Osteocyte (in vitro differentiated cells): ENCODE measurements around the gene BCR. TPM values are rescaled to one million over a fixed set of nuclear protein-coding genes. Genes with fewer than 3 reads are reported as not detected.
A peak's percentile ranks its signal among the peaks of the same experiment; 100 is the strongest.

Experiments
- DNase-seq: peaks from one replicate; pipeline ENCODE4 v3.0.0; 2021; ENCODE audit warnings: mixed read lengths; ENCODE audit not compliant: unreplicated experiment; ENCODE audit errors: extremely low spot score
- H3K27ac Mint-ChIP-seq: one replicate; pipeline ENCODE4 v1.8.0; 2021; ENCODE audit warnings: mild to moderate bottlenecking, mixed read lengths; ENCODE audit not compliant: unreplicated experiment
- H3K27me3 Mint-ChIP-seq: one replicate; pipeline ENCODE4 v1.8.0; 2021; ENCODE audit warnings: mixed read lengths; ENCODE audit not compliant: unreplicated experiment
- H3K36me3 Mint-ChIP-seq: one replicate; pipeline ENCODE4 v1.8.0; 2021; ENCODE audit warnings: mixed read lengths; ENCODE audit not compliant: unreplicated experiment
- H3K4me1 Mint-ChIP-seq: one replicate; pipeline ENCODE4 v1.8.0; 2021; ENCODE audit warnings: mixed read lengths; ENCODE audit not compliant: unreplicated experiment
- H3K4me3 Mint-ChIP-seq: one replicate; pipeline ENCODE4 v1.8.0; 2021; ENCODE audit warnings: mild to moderate bottlenecking, moderate library complexity, mixed read lengths; ENCODE audit not compliant: unreplicated experiment
- H3K9me3 Mint-ChIP-seq: one replicate; pipeline ENCODE4 v1.8.0; 2021; ENCODE audit warnings: mixed read lengths; ENCODE audit not compliant: unreplicated experiment
- total RNA-seq: library from RNA; stranded (reverse); gene quantifications from 2 replicates; pipeline ENCODE4 v1.2.1, GENCODE V29; 2021
- TF ChIP-seq, protein P1 (sequence below): fragments of 200-600 bp; sonication (generic); IDR thresholded peaks from 2 replicates; pipeline ENCODE4 v1.5.0; 2021; ENCODE audit warnings: antibody characterized with exemption, mild to moderate bottlenecking, moderate library complexity

BCR gene
- total RNA-seq, 1 donor from 2014 or later, result 35.3 TPM

DNA sequence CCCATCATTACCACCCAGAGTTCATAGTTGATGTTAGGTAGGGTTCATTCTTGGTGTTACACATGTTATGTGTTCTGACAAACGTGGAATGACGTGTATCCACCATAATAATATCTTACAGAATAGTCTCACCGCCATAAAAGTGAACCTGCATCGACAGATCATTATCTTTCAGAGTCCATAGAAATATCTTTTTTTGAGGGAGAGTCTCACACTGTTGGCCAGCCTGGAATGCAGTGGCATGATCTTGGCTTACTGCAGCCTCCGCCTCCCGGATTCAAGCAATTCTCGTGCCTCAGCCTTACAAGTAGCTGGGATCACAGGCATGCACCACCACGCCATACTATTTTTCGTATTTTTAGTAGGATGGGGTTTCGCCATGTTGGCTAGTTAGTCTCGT, 113.9 kb downstream of the BCR start:
- no peak overlapping the region for H3K27ac Mint-ChIP-seq
- no peaks in the 10 kb centered on the region for H3K9me3 Mint-ChIP-seq
- no peak overlapping the region for H3K4me3 Mint-ChIP-seq

DNA sequence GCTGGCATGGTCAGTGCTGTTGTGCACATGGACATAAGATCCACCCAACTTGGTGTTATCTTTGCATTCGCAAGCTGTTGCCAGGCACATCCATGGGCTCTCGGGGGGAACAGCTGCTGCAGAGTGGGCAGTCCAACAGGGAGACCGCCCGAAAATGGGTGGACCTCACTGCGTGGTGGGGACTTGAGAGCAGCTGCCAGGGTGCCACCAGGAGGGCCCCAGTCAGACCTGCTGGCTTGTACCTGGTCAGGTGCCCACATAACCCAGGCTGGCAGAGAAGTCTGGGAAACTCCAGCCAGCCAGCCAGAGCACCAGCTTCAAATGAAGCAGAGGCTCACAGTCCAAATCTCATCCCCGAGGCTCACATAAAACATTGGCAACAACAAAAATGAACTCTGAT, 120.2 kb downstream of the BCR start:
- no peaks in the 10 kb centered on the region for H3K9me3 Mint-ChIP-seq
- H3K4me1 Mint-ChIP-seq, result peaks cover 19% of the 10 kb centered on the region
- H3K36me3 Mint-ChIP-seq, result peaks cover 22% of the 10 kb centered on the region
- TF ChIP-seq, protein P1, sequence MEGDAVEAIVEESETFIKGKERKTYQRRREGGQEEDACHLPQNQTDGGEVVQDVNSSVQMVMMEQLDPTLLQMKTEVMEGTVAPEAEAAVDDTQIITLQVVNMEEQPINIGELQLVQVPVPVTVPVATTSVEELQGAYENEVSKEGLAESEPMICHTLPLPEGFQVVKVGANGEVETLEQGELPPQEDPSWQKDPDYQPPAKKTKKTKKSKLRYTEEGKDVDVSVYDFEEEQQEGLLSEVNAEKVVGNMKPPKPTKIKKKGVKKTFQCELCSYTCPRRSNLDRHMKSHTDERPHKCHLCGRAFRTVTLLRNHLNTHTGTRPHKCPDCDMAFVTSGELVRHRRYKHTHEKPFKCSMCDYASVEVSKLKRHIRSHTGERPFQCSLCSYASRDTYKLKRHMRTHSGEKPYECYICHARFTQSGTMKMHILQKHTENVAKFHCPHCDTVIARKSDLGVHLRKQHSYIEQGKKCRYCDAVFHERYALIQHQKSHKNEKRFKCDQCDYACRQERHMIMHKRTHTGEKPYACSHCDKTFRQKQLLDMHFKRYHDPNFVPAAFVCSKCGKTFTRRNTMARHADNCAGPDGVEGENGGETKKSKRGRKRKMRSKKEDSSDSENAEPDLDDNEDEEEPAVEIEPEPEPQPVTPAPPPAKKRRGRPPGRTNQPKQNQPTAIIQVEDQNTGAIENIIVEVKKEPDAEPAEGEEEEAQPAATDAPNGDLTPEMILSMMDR, result no peak
- no peak overlapping the region for H3K27ac Mint-ChIP-seq
- H3K4me3 Mint-ChIP-seq, result no peak overlapping the region
- no peaks in the 10 kb centered on the region for H3K27me3 Mint-ChIP-seq
- no peak for DNase-seq

More for the DNA sequence above, 113.9 kb downstream of the BCR start:
- Mint-ChIP-seq H3K36me3 (peaks cover 39% of the 10 kb centered on the region), H3K27me3 (no peaks in the 10 kb centered on the region), H3K4me1 (peaks cover 10% of the 10 kb centered on the region)
- DNase-seq, result no peak
- TF ChIP-seq, protein P1, result no peak

DNA sequence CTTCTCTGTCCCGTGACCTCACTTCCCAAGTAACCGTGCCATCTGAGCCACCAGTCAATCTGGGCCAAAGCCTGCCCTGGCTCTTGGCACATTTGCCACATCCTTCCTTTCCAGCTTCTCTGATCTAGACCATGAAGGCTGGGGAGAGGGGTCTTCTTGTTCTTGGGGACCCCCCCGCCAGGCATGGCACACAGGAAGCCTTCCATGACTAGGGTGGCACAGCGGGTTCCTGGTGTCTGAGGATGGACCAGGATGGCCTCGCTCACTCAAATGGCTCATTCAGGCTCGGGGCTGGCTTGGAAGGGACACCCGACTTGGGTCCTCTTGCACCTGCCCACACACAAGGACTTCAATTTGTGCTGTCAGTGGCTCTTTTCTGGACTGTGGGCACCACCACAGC, 121.3 kb downstream of the BCR start:
- no peak for DNase-seq
- peaks cover 29% of the 10 kb centered on the region for H3K4me1 Mint-ChIP-seq
- H3K27ac Mint-ChIP-seq, result no peak overlapping the region
- no peak overlapping the region for H3K4me3 Mint-ChIP-seq
- H3K36me3 Mint-ChIP-seq, result peaks cover 23% of the 10 kb centered on the region
- no peaks in the 10 kb centered on the region for H3K27me3 Mint-ChIP-seq
- no peaks in the 10 kb centered on the region for H3K9me3 Mint-ChIP-seq
- TF ChIP-seq, protein P1, result no peak

- TF ChIP-seq, protein P1, result no peak
- H3K27ac Mint-ChIP-seq, result no peak overlapping the region
- H3K36me3 Mint-ChIP-seq, result peaks cover 22% of the 10 kb centered on the region
- no peak overlapping the region for H3K4me3 Mint-ChIP-seq
- DNase-seq, result no peak
- peaks cover 32% of the 10 kb centered on the region for H3K4me1 Mint-ChIP-seq
- H3K9me3 Mint-ChIP-seq, result no peaks in the 10 kb centered on the region
- H3K27me3 Mint-ChIP-seq, result no peaks in the 10 kb centered on the region
Observed at GRCh38 chr22:23302171-23303002, 122.1 kb downstream of the BCR start.

DNA sequence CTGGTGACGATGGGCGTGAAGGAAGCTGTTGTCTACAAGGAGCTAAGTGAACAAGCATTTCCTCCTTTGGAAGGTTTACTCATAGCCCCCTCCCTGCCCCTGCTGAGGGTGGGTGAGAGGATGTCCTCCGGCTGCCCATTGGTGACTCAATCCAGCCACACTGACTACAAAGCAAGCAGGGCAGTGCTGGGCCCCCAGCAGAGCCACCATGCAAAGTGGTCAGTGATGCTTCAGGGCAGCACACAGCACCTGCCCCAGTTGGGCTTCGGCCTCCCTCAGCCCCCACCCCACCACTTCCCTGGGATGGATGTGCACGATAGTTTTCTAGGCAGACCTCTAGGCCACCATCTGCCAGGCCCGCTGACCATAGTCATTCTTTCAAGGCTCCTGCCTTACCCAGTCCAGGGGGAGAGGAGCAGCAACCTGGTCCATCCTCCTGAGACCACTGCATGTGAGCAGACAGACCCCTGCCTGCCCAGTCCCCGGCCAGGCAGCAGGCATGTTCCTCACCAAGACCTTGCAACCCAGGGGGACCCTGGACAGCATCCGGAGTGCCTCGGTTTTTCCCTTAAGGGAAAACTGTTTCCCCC, 125.1 kb downstream of the BCR start:
- Mint-ChIP-seq H3K27ac (peak overlapping the region; percentile 81), H3K36me3 (peaks cover 9% of the 10 kb centered on the region), H3K9me3 (no peaks in the 10 kb centered on the region), H3K4me3 (no peak overlapping the region), H3K4me1 (peaks cover 34% of the 10 kb centered on the region), H3K27me3 (no peaks in the 10 kb centered on the region)
- DNase-seq, result no peak
- TF ChIP-seq, protein P1, result no peak
